Sciatic nerve (tissue), 2 donors: ENCODE data around the gene CXCR1. TPM values are rescaled to one million over a fixed set of nuclear protein-coding genes. Genes with fewer than 3 reads are reported as not detected.

ENCODE experiments used
- ATAC-seq: fragments of 200-7000 bp; cut with Tn5 transposase; one replicate; pipeline ENCODE4 v1.9.1; 2020; ENCODE audit warnings: mild to moderate bottlenecking, moderate library complexity
- DNase-seq: peaks from one replicate; pipeline ENCODE4 v3.0.0-alpha.2; 2020; ENCODE audit warnings: low spot score
- intact Hi-C: fragments of 100-400 bp; cut with DNase I; formaldehyde crosslinking; loops from one replicate; pipeline ENCODE4 v1.14.2; 2022
- total RNA-seq: library from RNA; stranded (reverse); fragmentation: NEBNext Ultra II Directional; extraction: Animal tissue kit (Norgen Biotek cat#: 25700); gene quantifications from one replicate; pipeline ENCODE4 v1.2.1, GENCODE V29; 2021
- donor health status: DM: no; HTN: no; CAD: no.
- donor health status: DM: no; HTN: no; CAD: no.

CXCR1 gene
- total RNA-seq, 1 donor from 2014 or later: 4.9 TPM

DNA sequence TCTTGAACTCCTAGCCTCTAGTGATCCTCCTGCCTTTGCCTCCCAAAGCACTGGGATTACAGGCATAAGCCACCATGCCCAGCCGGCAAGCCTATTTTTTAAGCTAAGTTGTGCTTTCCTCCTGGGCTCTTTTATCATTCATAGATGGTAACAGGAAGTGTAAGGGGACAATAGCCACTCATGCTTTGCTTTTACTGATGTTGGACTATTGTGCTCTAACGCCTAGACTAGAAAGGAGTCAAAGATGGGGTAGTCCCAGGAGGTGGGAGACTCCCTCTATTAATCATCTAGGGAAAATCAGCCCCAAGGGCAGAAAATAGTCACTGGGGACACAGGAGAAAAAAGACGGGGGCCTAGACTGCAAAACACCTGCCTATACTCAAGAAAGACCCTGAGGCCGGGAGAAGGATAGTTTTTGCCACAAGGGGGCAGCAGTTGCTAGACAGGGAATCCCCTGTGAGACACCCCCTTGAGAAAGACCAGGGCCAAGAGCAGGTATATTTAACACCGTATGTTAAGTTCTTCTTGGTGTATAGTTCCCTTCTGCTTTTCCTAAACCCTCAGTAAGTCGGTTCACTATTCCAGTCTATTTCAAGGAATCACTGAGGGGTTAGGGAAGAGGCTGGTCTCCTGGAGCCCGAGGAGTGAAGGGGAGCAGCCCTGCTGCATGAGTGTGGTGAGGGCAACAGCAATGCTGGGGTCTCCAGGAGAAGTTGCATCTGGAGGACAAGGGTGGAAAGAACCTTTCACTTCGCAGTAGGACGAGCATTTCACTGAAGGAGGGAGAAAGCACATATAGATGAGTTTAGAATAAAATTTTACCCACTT, 2.1 kb upstream of the CXCR1 start:
- ATAC-seq: peak; percentile 71
- intact Hi-C loops: no loop called here
- peak; percentile 77 for DNase-seq

DNA sequence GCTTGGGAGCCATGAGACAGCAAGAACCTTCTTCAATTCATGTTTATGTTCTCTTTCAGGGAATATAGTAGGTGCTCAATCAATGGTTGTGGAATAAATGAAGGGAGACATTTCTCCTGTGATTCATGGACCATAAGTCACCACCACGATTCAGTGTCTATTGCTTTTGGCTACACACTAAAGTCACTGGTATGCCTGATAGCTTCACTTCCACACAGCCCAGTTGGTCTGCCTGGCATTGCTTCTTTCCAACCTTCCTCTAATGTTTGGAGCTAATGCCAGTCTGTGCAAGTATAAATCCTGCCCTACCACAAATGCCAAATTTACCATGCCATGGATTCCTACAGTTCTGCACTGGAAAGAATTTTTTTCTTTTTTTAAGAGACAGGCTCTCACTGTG, 1.3 kb upstream of the CXCR1 start:
- intact Hi-C loops: no loop called here
- no peak for ATAC-seq
- no peak for DNase-seq

DNA sequence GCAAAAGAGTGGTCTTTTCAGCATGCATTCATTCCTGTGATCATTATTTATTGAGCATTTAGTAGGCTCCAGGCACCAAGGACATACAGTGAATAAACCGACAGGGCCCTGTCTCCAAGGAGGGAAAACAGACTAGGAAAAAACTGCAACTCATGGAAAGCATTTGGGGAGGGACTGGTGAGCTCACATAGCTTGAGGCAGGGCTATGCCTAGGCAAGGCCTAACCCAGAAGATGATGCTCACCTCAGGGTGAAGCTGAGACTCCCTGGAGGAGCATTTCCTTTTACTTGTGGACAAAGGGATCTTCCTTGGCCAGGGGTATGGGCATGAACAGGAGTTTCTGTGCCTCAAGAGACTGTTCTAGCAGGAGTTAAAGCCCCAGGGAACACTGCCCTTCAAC, 3.9 kb downstream of the CXCR1 start:
- intact Hi-C loops: no loop called here
- no peak for DNase-seq
- no peak for ATAC-seq

DNA sequence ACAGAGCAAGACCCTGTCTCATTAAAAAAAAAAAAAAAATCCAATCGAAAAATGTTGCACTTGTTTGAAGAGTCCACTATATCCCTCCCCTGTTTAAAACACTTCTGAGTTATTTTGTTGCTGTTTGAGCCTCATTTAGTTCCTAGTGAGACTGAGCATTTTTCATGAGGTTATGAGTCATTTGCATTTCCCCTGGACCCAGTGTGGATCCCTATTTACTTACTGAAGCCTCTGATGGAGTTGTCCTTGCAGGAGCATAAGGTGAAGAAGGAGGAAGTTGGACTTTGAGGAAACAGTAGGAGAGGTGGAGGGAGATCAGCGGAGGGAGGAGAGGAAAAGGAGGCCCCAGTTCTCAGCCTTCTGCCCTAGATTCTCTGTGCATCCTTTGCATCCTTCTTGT, 5.1 kb downstream of the CXCR1 start:
- intact Hi-C loops: no loop called here
- ATAC-seq: no peak
- no peak for DNase-seq

DNA sequence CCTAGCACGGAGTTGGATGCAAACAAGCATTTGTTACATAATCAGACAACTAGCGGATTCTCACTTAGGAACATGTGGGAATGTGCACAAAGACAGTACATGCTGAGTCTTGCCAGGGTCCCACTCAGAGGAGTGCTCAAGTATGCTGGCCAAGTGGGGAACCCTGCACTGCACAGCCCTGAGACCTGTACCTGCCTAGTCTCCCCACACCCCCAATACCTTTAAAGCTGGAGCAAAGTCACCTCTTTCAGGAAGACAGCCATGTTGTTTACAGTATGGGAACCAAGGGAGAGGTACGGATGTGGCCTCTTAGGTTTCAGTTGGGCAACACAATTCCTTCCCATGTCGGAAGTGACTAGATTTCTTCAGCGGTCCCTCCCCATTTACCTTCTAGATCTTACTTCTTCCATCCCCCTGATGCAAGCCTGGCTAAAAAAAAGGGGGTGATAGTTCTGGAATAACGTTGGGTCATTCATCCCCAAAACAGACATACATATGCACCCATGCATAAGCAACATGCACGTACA, 10.7 kb downstream of the CXCR1 start:
- intact Hi-C loops: no loop called here
- no peak for DNase-seq
- no peak for ATAC-seq

DNA sequence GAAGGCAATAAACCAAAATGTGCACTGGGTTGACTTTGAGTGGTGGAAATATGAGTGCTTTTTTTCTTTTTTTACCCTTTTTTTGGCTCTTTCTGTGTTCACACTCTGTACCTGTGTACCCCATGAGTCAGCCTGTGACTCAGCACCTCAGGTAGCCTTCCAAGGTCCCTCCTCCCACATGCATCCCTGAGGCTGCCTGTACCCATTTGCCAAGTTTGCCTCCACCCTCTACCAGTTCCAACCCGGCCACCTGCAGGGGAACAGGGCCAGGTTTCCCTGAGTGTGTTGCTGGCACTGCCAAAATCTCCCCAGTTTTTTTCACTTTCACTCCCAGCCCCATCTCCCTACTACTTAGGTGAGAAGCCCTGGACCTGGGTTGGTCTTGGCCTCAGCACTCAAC, 14.0 kb downstream of the CXCR1 start:
- DNase-seq (no peak), ATAC-seq (no peak)
- intact Hi-C loops: no loop called here

DNA sequence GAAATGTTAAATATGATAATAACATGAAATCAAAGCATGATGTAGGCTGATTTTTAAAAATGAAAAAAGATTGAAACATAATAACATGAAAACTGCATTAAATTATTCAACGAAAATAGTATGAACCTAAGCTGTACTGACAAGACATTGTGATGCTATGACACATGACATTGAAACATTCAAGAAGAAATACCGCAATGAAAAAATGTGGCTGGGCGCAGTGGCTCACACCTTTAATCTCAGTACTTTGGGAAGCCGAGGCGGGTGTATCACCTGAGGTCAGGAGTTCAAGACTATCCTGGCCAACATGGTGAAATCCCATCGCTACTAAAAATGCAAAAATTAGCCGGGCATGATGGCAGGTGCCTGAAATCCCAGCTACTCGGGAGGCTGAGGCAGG, 14.6 kb downstream of the CXCR1 start:
- ATAC-seq: no peak

DNA sequence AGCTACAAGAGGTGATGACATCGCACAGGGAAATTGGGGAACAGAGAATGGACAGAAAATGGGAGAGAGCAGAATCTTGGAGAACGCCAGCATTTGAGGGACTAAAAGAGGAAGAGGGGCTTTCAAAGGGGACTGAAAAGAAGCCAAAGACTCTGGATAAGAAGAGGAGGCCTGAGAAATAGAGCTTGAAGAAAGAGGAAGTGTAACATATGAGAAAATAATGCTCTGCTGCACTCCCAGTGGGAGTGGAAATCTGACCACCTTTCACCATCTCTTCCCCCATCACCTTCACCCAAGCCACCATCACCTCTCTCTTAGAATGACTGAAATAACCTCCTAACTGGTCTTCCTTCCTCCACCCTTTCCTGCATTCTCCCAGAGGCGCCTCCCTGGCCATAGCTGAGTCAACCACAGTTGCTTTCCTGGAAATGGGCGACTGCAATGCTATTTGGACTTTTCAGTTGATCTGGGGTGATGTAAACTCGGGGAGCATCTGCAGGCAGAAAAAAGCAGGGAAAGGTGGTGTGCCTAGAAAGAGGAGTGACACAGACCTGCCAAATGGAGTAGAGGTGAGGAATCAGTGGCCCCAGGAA, 16.8 kb downstream of the CXCR1 start:
- DNase-seq (no peak), ATAC-seq (no peak)
- intact Hi-C loops: no loop called here

More for the DNA sequence above, 14.6 kb downstream of the CXCR1 start:
- DNase-seq: no peak
- intact Hi-C loops: no loop called here

DNA sequence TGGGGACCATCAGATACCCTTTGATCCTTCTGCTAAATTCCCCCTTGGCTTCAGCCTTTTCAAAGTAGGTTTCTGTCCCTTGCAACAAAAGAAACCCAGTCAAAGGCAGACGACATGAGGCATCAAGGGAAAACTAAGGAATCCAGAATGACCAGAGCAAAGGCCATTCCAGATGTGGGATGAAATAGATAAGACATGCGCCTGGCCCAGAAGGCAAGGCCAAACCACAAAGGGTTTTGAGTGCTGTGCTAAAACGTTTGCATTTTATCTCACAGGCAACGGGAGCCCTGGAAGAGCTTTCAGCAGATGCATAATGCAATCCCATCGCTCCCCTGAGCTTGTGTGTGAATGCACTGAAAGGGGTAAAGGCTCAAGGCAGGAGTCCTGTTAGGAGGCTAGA, 17.7 kb downstream of the CXCR1 start:
- ATAC-seq: no peak

DNA sequence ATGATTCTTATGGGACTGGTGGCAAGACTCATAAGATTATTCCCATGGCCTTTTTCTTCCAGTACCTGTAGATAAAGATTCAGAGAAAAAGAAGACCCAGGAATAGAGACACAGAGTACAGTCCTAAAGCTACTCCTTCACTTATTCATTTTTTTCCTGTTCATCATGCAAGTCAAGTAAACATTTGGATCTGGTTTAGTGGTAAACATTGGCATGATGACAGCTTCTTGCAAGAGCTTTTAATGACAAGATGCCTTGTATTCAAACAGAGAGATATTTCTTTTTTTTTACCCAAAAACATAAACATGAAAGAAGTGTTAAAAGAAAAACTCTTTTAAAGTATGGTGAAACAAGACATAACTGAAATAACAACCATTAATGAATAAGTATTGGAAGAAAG, 20.7 kb downstream of the CXCR1 start:
- DNase-seq (no peak), ATAC-seq (no peak)
- intact Hi-C loops: no loop called here

More for the DNA sequence above, 17.7 kb downstream of the CXCR1 start:
- DNase-seq: no peak
- intact Hi-C loops: no loop called here

DNA sequence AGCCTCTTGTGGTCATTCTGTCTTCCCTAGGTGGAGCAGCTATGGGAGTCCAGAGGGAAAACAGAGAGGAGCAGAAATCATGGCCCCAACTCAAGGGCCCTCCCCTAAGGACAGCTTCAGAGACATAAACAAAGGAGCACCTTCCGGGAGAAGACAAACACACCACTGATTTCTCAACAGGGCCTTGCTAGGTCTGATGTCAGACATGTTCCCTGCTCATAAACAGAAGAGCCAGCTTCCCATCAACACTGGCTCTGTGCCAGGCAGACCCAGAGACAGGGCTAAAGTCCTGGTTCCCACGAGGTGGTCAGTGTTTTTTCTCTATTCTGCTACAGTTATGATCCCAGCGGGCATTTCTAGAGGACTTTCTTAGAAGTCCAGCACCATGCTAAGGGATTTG, 21.6 kb downstream of the CXCR1 start:
- ATAC-seq: no peak
- intact Hi-C loops: no loop called here
- DNase-seq: no peak

DNA sequence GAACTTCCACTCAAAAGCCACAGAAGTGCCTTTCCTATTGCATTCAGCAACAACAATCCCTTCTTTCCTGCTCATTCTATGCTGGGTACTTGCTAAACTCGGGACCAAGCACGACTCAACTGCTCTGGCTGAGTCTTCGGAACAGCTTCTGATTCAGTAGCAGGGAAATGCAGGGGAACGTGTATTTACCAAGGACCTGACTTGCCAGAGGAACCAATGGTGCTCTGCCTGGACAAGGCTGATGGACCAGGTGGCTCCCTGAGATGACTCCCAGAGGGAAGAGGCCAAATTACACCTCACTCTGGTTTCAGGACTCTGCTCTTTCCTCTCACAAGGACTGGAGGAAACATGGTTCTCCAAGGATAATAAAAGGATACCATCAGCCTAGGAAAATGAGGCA, 28.7 kb downstream of the CXCR1 start:
- intact Hi-C loops: no loop called here

DNA sequence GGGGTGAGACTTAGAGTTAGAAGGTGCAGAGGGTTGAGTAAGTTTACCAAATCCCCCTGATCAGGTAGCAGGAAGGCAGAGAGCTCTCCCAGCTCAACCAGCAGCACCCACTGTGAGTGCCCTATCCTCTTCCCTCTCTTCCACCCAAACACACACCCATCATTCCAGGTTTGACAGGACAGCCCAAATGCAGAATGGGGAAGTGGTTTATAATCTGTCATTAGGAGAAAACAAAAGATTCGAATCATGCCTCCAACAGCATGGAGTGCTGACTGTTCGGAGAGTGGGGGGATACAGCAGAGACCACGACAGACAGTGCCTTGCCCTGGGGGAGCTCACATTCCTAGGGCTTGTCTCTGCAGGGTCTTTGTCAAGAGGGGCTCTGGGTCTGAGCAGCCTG, 29.2 kb downstream of the CXCR1 start:
- no peak for DNase-seq
- no peak for ATAC-seq
- intact Hi-C loops: no loop called here

More for the DNA sequence above, 28.7 kb downstream of the CXCR1 start:
- ATAC-seq (no peak), DNase-seq (no peak)

DNA sequence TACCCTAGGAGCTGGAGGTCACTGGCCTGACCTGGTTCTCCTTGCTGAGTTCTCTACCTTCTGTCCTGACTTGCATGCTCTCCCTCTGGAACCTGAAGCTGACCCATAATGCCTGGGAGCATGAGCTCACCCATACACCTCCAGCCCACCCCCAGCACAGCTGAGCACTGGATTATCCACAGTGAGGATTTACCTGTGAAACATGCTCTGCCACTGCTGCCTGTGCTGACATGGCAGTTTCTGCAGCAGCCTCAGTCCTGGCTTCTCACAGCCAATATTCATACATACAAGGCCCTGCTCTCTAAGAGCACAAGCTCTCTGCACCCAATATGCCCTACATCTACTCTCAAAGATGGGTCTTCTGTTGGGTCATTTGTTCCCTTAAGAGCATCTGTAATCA, 35.9 kb downstream of the CXCR1 start:
- no peak for ATAC-seq
- DNase-seq: no peak
- intact Hi-C loops: no loop called here

DNA sequence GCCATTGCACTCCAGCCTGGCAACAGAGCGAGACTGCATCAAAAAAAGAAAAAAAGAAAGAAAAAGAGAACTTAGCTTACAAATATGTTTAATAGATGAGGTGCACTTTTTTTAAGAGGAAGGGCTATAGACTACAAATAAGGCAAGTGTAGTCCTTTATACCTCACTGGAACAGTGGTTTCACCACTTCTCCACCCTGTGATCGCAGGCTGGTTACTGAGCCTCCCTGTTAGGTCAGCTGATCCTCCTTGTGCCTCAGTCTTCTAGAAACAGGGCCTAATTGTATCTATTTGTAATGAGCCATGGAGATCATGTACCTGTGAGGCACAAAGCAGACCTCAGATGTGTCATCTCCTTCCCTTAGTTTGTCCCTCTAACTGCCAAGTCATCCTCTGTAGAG, 36.4 kb downstream of the CXCR1 start:
- intact Hi-C loops: no loop called here
- DNase-seq (no peak), ATAC-seq (no peak)

DNA sequence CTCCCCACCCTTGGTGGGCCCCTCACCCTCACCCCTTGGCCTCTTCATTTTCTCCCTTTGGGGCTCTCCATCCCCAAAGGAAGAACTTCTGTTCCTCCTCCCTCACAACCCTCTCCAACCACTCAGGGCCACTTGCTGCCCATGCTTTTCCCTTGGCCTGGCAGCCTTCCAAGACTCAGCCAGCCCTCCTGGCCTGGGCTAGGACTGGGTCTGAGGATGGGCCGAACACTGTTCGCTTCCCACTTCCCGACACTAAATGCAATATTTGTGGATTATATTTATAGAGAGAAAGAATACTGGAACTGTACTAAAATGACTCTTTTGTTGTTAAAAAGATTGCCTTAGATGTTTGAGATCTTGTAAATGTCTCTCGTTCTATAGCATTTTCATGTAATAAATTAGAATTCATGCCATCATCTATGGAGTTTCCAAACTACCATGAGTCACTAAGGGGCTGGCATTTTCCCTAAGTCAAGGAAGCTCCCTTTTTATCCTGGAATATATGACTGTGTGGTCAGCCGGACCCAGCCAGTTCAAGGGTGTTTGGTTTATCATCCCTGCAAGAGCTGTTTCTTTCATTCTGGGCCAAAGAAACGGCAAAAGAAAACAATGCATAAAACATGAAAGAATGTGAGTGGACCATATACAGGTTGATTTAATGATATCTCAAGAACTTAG, 37.2 kb downstream of the CXCR1 start:
- intact Hi-C loops: no loop called here
- DNase-seq (no peak), ATAC-seq (no peak)

DNA sequence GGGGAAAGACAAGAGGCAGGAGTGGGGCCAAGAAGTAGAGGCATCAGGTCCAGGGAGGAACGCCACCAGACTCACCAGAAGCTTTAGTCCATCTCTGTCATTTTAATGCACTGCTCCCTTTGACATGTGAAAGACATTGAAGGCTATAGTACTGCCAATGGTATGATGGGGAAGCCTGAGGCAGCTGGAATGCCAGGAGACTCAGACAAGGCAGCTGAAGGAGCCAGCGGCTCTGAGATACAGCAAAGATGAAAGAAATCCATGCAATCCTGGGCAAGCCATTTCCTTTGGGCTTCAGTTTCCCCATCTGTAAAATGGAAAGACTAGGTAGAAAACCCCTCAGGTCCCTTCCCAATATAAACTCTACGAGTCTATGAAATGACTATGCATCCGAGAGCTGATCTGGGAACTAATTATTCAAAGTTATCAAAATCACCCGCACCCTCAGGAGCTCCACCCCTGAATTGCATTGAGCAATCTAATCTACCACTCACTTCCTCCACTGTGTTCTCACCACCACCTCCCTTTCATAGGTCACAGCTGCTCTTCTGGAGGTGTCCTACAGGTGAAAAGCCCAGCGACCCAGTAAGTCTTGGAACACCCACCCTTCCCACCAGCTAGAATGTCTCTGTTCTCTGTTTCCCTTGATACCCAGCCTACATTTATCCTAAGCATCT, 37.8 kb downstream of the CXCR1 start:
- no peak for DNase-seq
- intact Hi-C loops: no loop called here
- no peak for ATAC-seq

DNA sequence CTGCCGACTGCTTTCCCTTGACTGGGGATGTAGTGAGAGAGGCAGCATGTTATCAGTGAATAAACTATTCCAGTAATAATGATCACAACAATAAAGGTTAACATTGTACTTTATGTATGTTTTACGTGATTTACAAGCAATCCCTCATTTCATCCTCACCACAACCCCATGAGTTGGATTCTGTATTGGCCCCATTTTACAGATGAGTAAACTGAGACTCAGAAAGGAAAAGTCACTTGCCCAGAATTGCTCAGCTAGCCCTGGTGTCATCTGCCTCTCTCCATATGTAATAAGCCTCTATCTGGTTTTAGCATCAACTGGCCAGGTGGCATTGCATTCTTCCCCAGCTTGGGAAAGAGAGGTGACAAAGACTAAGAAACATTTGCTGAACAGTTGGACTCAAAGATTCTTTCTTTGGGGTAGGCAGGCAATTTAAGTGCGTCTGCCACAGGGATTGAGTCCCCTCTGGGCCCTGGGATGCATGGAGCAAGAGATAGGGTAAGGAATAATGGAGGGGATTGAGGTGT, 38.8 kb downstream of the CXCR1 start:
- intact Hi-C loops: no loop called here
- ATAC-seq (no peak), DNase-seq (no peak)

DNA sequence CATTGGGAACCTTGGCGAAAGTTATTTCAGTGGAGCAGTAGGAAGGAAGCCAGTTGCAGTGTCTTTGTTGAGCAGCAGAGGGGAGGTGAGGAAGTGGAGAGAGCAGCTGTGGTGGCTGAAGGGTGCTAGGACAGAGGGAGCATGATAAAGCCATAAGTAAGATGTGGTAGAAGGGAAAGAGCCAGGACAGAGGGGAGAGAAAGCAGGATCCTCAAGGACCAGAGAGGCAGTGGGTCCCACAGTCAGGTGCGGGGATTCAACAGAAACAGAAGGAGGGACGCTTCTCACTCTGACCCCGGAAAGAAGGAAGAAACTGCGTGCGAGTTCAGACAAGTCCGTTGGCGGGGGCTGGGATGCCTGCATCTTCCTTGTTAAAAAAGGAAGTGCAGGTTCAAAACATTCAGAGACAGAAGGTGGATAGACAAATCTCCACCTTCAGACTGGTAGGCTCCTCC, 41.1 kb downstream of the CXCR1 start, which contains the start of gene CXCR2:
Gene CXCR2 (plus strand): TSS at position 403 of the 455 bp plus-strand sequence. CDS start 8,774 bp downstream, outside the sequence.
- intact Hi-C loops: no loop called here
- DNase-seq: no peak
- peak; percentile 47 for ATAC-seq
